ENCODE results near the gene NAGPA.

Gene NAGPA

GRCh38 chr16:5025171-5025632 lies 8.5 kb downstream of the NAGPA start:
- H3K36me3 ChIP-seq (ENCODE audit: control insufficient read depth, insufficient read depth, low read length), result no peaks in the 10 kb centered on the region

DNA sequence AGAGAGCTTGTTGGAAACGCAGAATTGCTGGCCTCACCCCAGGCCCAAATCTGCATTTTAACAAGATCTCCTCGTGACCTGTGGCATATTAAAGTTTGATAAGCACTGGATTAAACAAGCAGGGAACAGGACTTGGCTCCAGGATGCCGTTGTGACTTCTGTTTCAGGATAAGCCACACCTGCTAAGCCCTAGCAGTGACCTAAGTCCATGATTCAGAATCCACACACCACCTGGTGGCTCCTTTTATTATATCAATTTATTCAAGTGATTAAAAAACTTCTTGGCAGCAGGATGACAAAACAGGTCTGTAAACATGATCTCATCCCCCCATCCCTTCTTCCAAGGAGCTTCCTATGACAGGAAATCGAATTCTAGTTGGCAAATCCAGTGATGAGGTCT lies 9.1 kb downstream of the NAGPA start:
- Histone ChIP-seq H3K27me3 (ENCODE audit: control insufficient read depth, insufficient read depth, low read length) (no peaks in the 10 kb centered on the region), H3K9me3 (ENCODE audit: control insufficient read depth, insufficient read depth, low read depth, low read length) (no peaks in the 10 kb centered on the region), H3K27ac (ENCODE audit: low read depth, low read length) (no peak overlapping the region), H3K4me3 (ENCODE audit: low read depth, low read length) (no peak overlapping the region), H3K36me3 (ENCODE audit: control insufficient read depth, insufficient read depth, low read length) (no peaks in the 10 kb centered on the region), H3K4me1 (ENCODE audit: control insufficient read depth, insufficient read depth, low read length) (peaks cover 2% of the 10 kb centered on the region; the same call in 1 of the 2 replicates), H3K9ac (ENCODE audit: low read length) (no peak overlapping the region)

More at GRCh38 chr16:5025171-5025632, 8.5 kb downstream of the NAGPA start:
- Histone ChIP-seq H3K9me3 (ENCODE audit: control insufficient read depth, insufficient read depth, low read depth, low read length) (no peaks in the 10 kb centered on the region), H3K4me3 (ENCODE audit: low read depth, low read length) (no peak overlapping the region), H3K4me1 (ENCODE audit: control insufficient read depth, insufficient read depth, low read length) (peaks cover 2% of the 10 kb centered on the region; the same call in 1 of the 2 replicates), H3K27ac (ENCODE audit: low read depth, low read length) (no peak overlapping the region), H3K27me3 (ENCODE audit: control insufficient read depth, insufficient read depth, low read length) (no peaks in the 10 kb centered on the region), H3K9ac (ENCODE audit: low read length) (no peak overlapping the region)

DNA sequence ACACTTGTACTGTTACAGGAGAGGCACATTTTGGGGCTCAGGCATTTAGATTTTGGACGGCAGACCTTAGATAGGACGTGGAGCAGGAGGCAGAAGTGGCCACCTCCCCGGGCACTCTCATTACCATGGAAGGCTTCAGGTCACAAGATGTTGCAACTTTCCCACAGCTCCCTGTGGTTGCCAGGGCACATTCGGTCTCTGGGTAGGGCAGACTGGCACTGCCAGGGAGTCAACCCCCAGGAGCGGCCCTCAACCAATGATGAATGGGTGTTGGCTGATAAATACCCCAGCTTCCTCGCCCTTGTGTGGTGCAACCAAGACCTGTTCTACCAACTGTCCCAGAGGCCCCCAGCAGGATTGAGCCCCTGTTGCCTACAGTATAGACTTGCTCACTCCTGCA lies 11.2 kb downstream of the NAGPA start:
- H3K9me3 ChIP-seq (ENCODE audit: control insufficient read depth, insufficient read depth, low read depth, low read length), result no peaks in the 10 kb centered on the region
- no peak overlapping the region for H3K9ac ChIP-seq (ENCODE audit: low read length)
- H3K36me3 ChIP-seq (ENCODE audit: control insufficient read depth, insufficient read depth, low read length), result no peaks in the 10 kb centered on the region
- H3K4me3 ChIP-seq (ENCODE audit: low read depth, low read length), result no peak overlapping the region
- no peaks in the 10 kb centered on the region for H3K27me3 ChIP-seq (ENCODE audit: control insufficient read depth, insufficient read depth, low read length)
- H3K27ac ChIP-seq (ENCODE audit: low read depth, low read length), result no peak overlapping the region
- H3K4me1 ChIP-seq (ENCODE audit: control insufficient read depth, insufficient read depth, low read length), result peaks cover 2% of the 10 kb centered on the region; the same call in 1 of the 2 replicates

GRCh38 chr16:5020551-5020950 lies 13.2 kb downstream of the NAGPA start:
- Histone ChIP-seq H3K4me1 (ENCODE audit: control insufficient read depth, insufficient read depth, low read length) (peaks cover 2% of the 10 kb centered on the region; the same call in 1 of the 2 replicates), H3K9ac (ENCODE audit: low read length) (no peak overlapping the region), H3K36me3 (ENCODE audit: control insufficient read depth, insufficient read depth, low read length) (no peaks in the 10 kb centered on the region), H3K27me3 (ENCODE audit: control insufficient read depth, insufficient read depth, low read length) (no peaks in the 10 kb centered on the region), H3K9me3 (ENCODE audit: control insufficient read depth, insufficient read depth, low read depth, low read length) (no peaks in the 10 kb centered on the region), H3K27ac (ENCODE audit: low read depth, low read length) (no peak overlapping the region), H3K4me3 (ENCODE audit: low read depth, low read length) (no peak overlapping the region)

- Histone ChIP-seq H3K4me1 (ENCODE audit: control insufficient read depth, insufficient read depth, low read length) (no peaks in the 10 kb centered on the region), H3K36me3 (ENCODE audit: control insufficient read depth, insufficient read depth, low read length) (no peaks in the 10 kb centered on the region), H3K9ac (ENCODE audit: low read length) (no peak overlapping the region), H3K27me3 (ENCODE audit: control insufficient read depth, insufficient read depth, low read length) (no peaks in the 10 kb centered on the region), H3K9me3 (ENCODE audit: control insufficient read depth, insufficient read depth, low read depth, low read length) (no peaks in the 10 kb centered on the region), H3K27ac (ENCODE audit: low read depth, low read length) (no peak overlapping the region), H3K4me3 (ENCODE audit: low read depth, low read length) (no peak overlapping the region)
Measured at GRCh38 chr16:5019775-5020174, 14.0 kb downstream of the NAGPA start.

- H3K4me1 ChIP-seq (ENCODE audit: control insufficient read depth, insufficient read depth, low read length), result no peaks in the 10 kb centered on the region
- H3K36me3 ChIP-seq (ENCODE audit: control insufficient read depth, insufficient read depth, low read length), result no peaks in the 10 kb centered on the region
- H3K27me3 ChIP-seq (ENCODE audit: control insufficient read depth, insufficient read depth, low read length), result no peaks in the 10 kb centered on the region
- H3K27ac ChIP-seq (ENCODE audit: low read depth, low read length), result no peak overlapping the region
- no peak overlapping the region for H3K9ac ChIP-seq (ENCODE audit: low read length)
- H3K4me3 ChIP-seq (ENCODE audit: low read depth, low read length), result no peak overlapping the region
- no peaks in the 10 kb centered on the region for H3K9me3 ChIP-seq (ENCODE audit: control insufficient read depth, insufficient read depth, low read depth, low read length)
Measured at GRCh38 chr16:5018793-5019192, 14.9 kb downstream of the NAGPA start.

GRCh38 chr16:5017678-5017969 lies 16.1 kb downstream of the NAGPA start:
- Histone ChIP-seq H3K9me3 (ENCODE audit: control insufficient read depth, insufficient read depth, low read depth, low read length) (no peaks in the 10 kb centered on the region), H3K4me1 (ENCODE audit: control insufficient read depth, insufficient read depth, low read length) (no peaks in the 10 kb centered on the region), H3K4me3 (ENCODE audit: low read depth, low read length) (no peak overlapping the region), H3K9ac (ENCODE audit: low read length) (no peak overlapping the region), H3K27ac (ENCODE audit: low read depth, low read length) (no peak overlapping the region), H3K36me3 (ENCODE audit: control insufficient read depth, insufficient read depth, low read length) (no peaks in the 10 kb centered on the region), H3K27me3 (ENCODE audit: control insufficient read depth, insufficient read depth, low read length) (no peaks in the 10 kb centered on the region)

DNA sequence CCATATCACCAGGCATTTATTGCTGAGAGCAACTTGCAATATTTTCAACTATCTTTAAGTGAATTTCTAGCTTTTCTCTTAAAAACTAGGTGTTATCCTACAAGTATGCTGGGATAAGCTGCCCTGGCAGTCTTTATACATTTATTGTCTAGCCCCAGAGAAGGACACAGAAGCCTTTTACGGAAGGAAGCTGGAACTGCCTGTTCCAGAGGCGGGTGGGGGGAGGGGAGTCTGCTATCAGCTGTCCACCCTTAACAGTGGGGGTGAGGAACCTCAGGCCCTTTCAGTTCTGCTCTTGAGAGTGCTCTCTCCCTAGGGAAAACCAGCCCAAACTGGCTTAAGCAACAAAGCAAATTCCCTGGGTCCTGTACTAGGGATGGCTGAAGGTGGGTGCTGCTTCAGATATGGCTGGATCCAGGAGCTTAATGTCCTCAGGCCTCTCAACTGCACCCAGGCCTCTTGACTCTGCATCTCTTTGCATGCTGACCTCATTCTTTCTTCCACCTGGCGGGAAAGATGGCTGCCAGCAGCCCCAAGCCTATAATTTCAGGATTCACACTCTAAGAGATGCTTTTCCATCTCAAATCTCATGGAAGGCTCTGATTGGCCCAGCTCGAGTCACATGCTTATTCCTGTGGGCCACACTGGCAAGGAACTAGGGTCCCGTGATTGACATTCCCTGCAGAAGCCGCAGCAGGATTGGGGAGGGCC lies 16.6 kb downstream of the NAGPA start:
- no peaks in the 10 kb centered on the region for H3K4me1 ChIP-seq (ENCODE audit: control insufficient read depth, insufficient read depth, low read length)

GRCh38 chr16:5015887-5016286 lies 17.8 kb downstream of the NAGPA start:
- no peak overlapping the region for H3K9ac ChIP-seq (ENCODE audit: low read length)
- no peaks in the 10 kb centered on the region for H3K9me3 ChIP-seq (ENCODE audit: control insufficient read depth, insufficient read depth, low read depth, low read length)
- no peaks in the 10 kb centered on the region; the same call in 1 of the 2 replicates for H3K27me3 ChIP-seq (ENCODE audit: control insufficient read depth, insufficient read depth, low read length)

More for the DNA sequence above, 16.6 kb downstream of the NAGPA start:
- H3K27ac ChIP-seq (ENCODE audit: low read depth, low read length), result no peak overlapping the region
- H3K9me3 ChIP-seq (ENCODE audit: control insufficient read depth, insufficient read depth, low read depth, low read length), result no peaks in the 10 kb centered on the region
- no peaks in the 10 kb centered on the region for H3K36me3 ChIP-seq (ENCODE audit: control insufficient read depth, insufficient read depth, low read length)
- H3K27me3 ChIP-seq (ENCODE audit: control insufficient read depth, insufficient read depth, low read length), result no peaks in the 10 kb centered on the region
- H3K4me3 ChIP-seq (ENCODE audit: low read depth, low read length), result no peak overlapping the region
- H3K9ac ChIP-seq (ENCODE audit: low read length), result no peak overlapping the region

DNA sequence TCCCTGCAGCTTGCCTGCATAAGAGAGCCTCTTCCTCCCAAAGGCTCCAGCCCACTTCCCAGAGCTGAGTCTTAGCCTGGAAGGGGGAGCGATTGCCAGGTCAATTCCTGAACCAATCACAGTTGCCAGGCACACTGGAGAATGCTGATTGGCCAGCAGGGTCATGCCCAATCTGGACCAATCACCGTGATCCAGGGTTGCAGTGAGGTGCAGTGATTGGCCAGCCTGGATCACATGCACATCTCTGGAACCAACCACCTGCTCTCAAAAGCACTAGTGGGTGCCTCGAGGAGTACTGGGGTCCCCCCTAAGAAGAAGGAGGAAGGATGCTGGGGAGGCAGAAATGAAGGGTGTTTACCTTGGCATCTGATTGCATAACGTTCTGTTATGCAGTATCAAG lies 18.4 kb downstream of the NAGPA start:
- Histone ChIP-seq H3K27ac (ENCODE audit: low read depth, low read length) (no peak overlapping the region), H3K4me3 (ENCODE audit: low read depth, low read length) (no peak overlapping the region), H3K9ac (ENCODE audit: low read length) (no peak overlapping the region), H3K27me3 (ENCODE audit: control insufficient read depth, insufficient read depth, low read length) (no peaks in the 10 kb centered on the region; the same call in 1 of the 2 replicates), H3K9me3 (ENCODE audit: control insufficient read depth, insufficient read depth, low read depth, low read length) (no peaks in the 10 kb centered on the region), H3K36me3 (ENCODE audit: control insufficient read depth, insufficient read depth, low read length) (no peaks in the 10 kb centered on the region), H3K4me1 (ENCODE audit: control insufficient read depth, insufficient read depth, low read length) (no peaks in the 10 kb centered on the region)

More at GRCh38 chr16:5015887-5016286, 17.8 kb downstream of the NAGPA start:
- Histone ChIP-seq H3K27ac (ENCODE audit: low read depth, low read length) (no peak overlapping the region), H3K36me3 (ENCODE audit: control insufficient read depth, insufficient read depth, low read length) (no peaks in the 10 kb centered on the region), H3K4me1 (ENCODE audit: control insufficient read depth, insufficient read depth, low read length) (no peaks in the 10 kb centered on the region), H3K4me3 (ENCODE audit: low read depth, low read length) (no peak overlapping the region)

- Histone ChIP-seq H3K27ac (ENCODE audit: low read depth, low read length) (no peak overlapping the region), H3K36me3 (ENCODE audit: control insufficient read depth, insufficient read depth, low read length) (no peaks in the 10 kb centered on the region), H3K4me1 (ENCODE audit: control insufficient read depth, insufficient read depth, low read length) (no peaks in the 10 kb centered on the region), H3K9ac (ENCODE audit: low read length) (no peak overlapping the region), H3K9me3 (ENCODE audit: control insufficient read depth, insufficient read depth, low read depth, low read length) (no peaks in the 10 kb centered on the region), H3K4me3 (ENCODE audit: low read depth, low read length) (no peak overlapping the region), H3K27me3 (ENCODE audit: control insufficient read depth, insufficient read depth, low read length) (no peaks in the 10 kb centered on the region; the same call in 1 of the 2 replicates)
Measured at GRCh38 chr16:5012887-5013286, 20.8 kb downstream of the NAGPA start.

Measured in HUES6 (cell line).